Measurements from ENCODE around the gene RNF227.
"Not testable (repeated sequence)": the region's sequence is repeated elsewhere in the genome, so short reads cannot be mapped to it uniquely, and the experiment has no call there.

RNF227 gene

GRCh38 chr17:7915611-7916384 is at the start of gene RNF227:
RNF227 (minus strand) TSS chr17:7916289; CDS start chr17:7916195, 94 bp downstream.
- peak; percentile 86 for DNase-seq

- no peak for DNase-seq
Measured at GRCh38 chr17:7961421-7961820, 45.3 kb upstream of the RNF227 start.

GRCh38 chr17:7959503-7960253 is 43.6 kb upstream of the RNF227 start:
- DNase-seq: no peak

GRCh38 chr17:7956228-7956965 is 40.3 kb upstream of the RNF227 start:
- no peak for DNase-seq

GRCh38 chr17:7955414-7956227 is 39.5 kb upstream of the RNF227 start:
- DNase-seq: no peak

- DNase-seq: not testable (repeated sequence)
Measured at GRCh38 chr17:7953266-7953665, 37.2 kb upstream of the RNF227 start.

- DNase-seq: peak; percentile 19
Measured at GRCh38 chr17:7951143-7951792, 35.2 kb upstream of the RNF227 start.

GRCh38 chr17:7950578-7950977 is 34.5 kb upstream of the RNF227 start:
- DNase-seq: no peak

- DNase-seq: no peak
Measured at GRCh38 chr17:7947651-7948050, 31.6 kb upstream of the RNF227 start.

- no peak for DNase-seq
Measured at GRCh38 chr17:7946441-7946840, 30.4 kb upstream of the RNF227 start.

GRCh38 chr17:7945651-7946050 is 29.6 kb upstream of the RNF227 start:
- no peak for DNase-seq

GRCh38 chr17:7944326-7944725 is 28.2 kb upstream of the RNF227 start:
- no peak for DNase-seq

- DNase-seq: no peak
Measured at GRCh38 chr17:7943291-7943690, 27.2 kb upstream of the RNF227 start.

- no peak for DNase-seq
Measured at GRCh38 chr17:7940743-7941142, 24.7 kb upstream of the RNF227 start.

GRCh38 chr17:7940034-7940433 is 23.9 kb upstream of the RNF227 start:
- DNase-seq: no peak

- no peak for DNase-seq
Measured at GRCh38 chr17:7935859-7936258, 19.8 kb upstream of the RNF227 start.

GRCh38 chr17:7932949-7933348 is 16.9 kb upstream of the RNF227 start:
- DNase-seq: peak; percentile 24

GRCh38 chr17:7932483-7932891 is 16.4 kb upstream of the RNF227 start:
- DNase-seq: peak; percentile 9

- peak; percentile 100 for DNase-seq
Measured at GRCh38 chr17:7931709-7932482, 15.8 kb upstream of the RNF227 start, which contains the start of the genes CNTROB and TRAPPC1. CNTROB (plus strand) TSS chr17:7932206; CDS start chr17:7933080, 874 bp downstream. TRAPPC1 (minus strand) TSS chr17:7931946; CDS start chr17:7931829, 117 bp downstream.

GRCh38 chr17:7930841-7931631 is 14.9 kb upstream of the RNF227 start:
- DNase-seq: no peak

Data from CD4-positive, alpha-beta T cell treated with Interleukin-4 for 4 hours (primary cell).